Measurements from ENCODE around the gene WIZ.

- TF ChIP-seq CTCF (IDR thresholded peaks at IDR 0.05) (no peak), EZH2 (IDR thresholded peaks at IDR 0.05; ENCODE audit: borderline replicate concordance, insufficient read depth, low read depth, low read length, poor library complexity, severe bottlenecking) (no peak)
These were observed 25.6 kb downstream of the WIZ start for GRCh38 chr19:15424121-15424520.

Data from B cell (primary cell).